GM19099 (cell line): ENCODE measurements around the gene GPN1.

Source experiments
- POLR2A ChIP-seq: IDR thresholded peaks from 3 replicates; pipeline ENCODE4 v1.6.1; 2011; ENCODE audit warnings: low read depth; ENCODE audit not compliant: insufficient read length; ENCODE audit errors: extremely low read depth

The GPN1 gene

GRCh38 chr2:27655155-27655951 is 26.5 kb downstream of the GPN1 start:
- no peak for TF ChIP-seq POLR2A

- no peak for TF ChIP-seq POLR2A
These were observed 32.5 kb downstream of the GPN1 start for GRCh38 chr2:27661371-27661770.

GRCh38 chr2:27663285-27664153 is 34.7 kb downstream of the GPN1 start, which contains the start of the genes SLC4A1AP and SUPT7L:
SLC4A1AP (plus strand) TSS chr2:27663889; CDS start chr2:27663915, 26 bp downstream.
SUPT7L (minus strand) TSS chr2:27663614; CDS start chr2:27662192, 1,422 bp downstream.
- TF ChIP-seq POLR2A = peak; percentile 69

- TF ChIP-seq POLR2A = no peak
These were observed 35.3 kb downstream of the GPN1 start for GRCh38 chr2:27664154-27664574.

GRCh38 chr2:27664622-27665363 is 35.9 kb downstream of the GPN1 start:
- TF ChIP-seq POLR2A = no peak

- no peak for TF ChIP-seq POLR2A
These were observed 38.6 kb downstream of the GPN1 start for GRCh38 chr2:27667446-27667845.

- TF ChIP-seq POLR2A = no peak
These were observed 42.4 kb downstream of the GPN1 start for GRCh38 chr2:27671235-27671634.

- TF ChIP-seq POLR2A = no peak
These were observed 44.1 kb downstream of the GPN1 start for GRCh38 chr2:27672723-27673486.

- TF ChIP-seq POLR2A = no peak
These were observed 51.7 kb downstream of the GPN1 start for GRCh38 chr2:27680571-27680970.

- TF ChIP-seq POLR2A = no peak
These were observed 53.0 kb downstream of the GPN1 start for GRCh38 chr2:27681841-27682240.

- no peak for TF ChIP-seq POLR2A
These were observed 54.7 kb downstream of the GPN1 start for GRCh38 chr2:27683390-27684071.

- TF ChIP-seq POLR2A = no peak
These were observed 56.7 kb downstream of the GPN1 start for GRCh38 chr2:27685577-27685976.

GRCh38 chr2:27687232-27687631 is 58.4 kb downstream of the GPN1 start:
- no peak for TF ChIP-seq POLR2A

- TF ChIP-seq POLR2A = no peak
These were observed 60.6 kb downstream of the GPN1 start for GRCh38 chr2:27689424-27689823.
